ENCODE measurements around the gene EFHB.
"Not testable (repeated sequence)": the region's sequence is repeated elsewhere in the genome, so short reads cannot be mapped to it uniquely, and the experiment has no call there.

Gene EFHB

DNA sequence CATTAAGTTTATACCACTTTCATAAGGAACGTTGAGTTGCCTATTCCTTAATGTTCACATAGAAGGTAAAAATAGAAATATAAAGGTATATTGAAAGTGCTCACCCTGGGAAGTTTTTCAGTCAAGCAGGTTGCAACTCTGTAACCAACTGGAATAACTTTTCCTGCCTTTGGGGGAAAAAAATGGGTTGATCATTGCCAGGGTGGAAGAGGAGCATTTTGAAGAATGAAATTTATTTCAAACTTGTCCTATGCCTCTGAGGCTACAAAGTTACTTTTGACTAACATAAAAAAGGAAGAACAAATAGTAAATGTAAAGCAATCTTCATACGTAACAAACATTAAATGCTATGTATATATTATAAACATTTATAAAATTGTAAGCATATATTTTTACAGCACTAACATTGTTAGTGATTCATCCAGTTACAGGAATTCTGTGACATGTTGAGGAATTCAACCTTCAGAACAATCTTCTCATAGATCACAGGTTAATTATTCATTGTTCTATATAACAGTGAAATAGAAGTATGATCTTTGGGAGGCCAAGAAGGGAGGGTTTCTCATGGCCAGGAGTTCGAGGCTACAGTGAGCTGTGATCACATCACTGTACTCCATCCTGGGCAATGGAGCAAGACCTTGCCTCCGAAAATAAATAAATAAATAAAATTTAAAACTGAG lies 13.5 kb downstream of the EFHB start:
- no peak for DNase-seq

GRCh38 chr3:19917167-19917566 lies 16.9 kb downstream of the EFHB start:
- DNase-seq, result no peak

DNA sequence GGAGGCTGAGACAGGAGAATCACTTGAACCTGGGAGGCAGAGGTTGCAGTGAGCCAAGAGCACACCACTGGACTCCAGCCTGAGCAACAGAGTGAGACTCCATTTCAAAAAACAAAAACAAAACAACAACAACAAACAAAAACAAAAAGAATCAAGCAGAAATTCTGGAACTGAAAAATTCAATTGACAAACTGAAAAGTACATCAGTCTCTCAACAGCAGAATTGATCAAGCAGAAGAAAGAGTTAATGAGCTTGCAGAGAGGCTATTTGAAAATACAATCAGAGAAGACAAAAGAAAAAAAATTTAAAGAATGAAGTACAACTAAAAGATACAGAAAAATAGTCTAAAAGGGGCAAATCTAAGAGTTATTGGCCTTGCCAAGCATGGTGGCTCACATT lies 22.6 kb downstream of the EFHB start:
- DNase-seq, result no peak

GRCh38 chr3:19907523-19907922 lies 26.5 kb downstream of the EFHB start:
- DNase-seq, result no peak

DNA sequence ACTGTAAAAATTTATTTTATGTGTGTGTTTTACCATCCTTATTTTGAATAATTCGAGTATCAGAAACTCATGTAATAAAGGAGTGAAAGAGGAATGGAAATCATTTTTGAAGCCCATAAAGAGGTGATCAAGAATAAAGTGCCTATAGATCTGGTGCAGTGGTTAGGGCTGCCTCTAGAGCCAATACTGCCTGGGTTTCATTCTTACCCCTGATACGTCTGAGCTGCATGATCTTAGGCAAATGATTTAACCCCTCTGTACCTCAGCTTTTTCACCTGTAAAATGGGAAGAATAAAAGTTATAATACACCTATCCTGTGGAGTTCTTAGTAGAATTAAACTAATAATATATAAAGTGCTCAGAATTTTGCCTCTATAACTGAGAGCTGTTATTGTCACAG lies 30.4 kb downstream of the EFHB start:
- DNase-seq, result no peak

- DNase-seq, result no peak
These were observed 32.1 kb downstream of the EFHB start for GRCh38 chr3:19901918-19902317.

GRCh38 chr3:19901337-19901736 lies 32.7 kb downstream of the EFHB start:
- DNase-seq, result no peak

DNA sequence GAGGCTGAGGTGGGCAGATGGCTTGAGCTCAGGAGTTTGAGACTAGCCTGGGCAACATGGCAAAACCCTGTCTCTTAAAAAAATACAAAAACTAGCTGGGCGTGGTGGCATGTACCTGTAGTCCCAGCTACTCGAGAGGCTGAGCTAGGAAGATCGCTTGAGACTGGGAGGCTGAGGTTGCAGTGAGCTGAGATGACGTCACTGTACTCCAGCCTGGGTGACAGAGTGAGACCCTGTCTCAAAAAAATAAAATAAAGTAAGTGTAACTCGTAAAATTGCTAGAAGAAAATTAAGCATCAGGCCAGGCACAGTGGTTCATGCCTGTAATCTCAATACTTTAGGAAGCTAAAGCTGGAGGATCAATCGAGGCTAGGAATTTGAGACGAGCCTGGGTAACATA lies 34.2 kb downstream of the EFHB start:
- not testable (repeated sequence) for DNase-seq

GRCh38 chr3:19899264-19899663 lies 34.8 kb downstream of the EFHB start:
- no peak for DNase-seq

- DNase-seq, result no peak
These were observed 35.3 kb downstream of the EFHB start for GRCh38 chr3:19898721-19899120.

- DNase-seq, result no peak
These were observed 42.3 kb downstream of the EFHB start for GRCh38 chr3:19891740-19892139.

DNA sequence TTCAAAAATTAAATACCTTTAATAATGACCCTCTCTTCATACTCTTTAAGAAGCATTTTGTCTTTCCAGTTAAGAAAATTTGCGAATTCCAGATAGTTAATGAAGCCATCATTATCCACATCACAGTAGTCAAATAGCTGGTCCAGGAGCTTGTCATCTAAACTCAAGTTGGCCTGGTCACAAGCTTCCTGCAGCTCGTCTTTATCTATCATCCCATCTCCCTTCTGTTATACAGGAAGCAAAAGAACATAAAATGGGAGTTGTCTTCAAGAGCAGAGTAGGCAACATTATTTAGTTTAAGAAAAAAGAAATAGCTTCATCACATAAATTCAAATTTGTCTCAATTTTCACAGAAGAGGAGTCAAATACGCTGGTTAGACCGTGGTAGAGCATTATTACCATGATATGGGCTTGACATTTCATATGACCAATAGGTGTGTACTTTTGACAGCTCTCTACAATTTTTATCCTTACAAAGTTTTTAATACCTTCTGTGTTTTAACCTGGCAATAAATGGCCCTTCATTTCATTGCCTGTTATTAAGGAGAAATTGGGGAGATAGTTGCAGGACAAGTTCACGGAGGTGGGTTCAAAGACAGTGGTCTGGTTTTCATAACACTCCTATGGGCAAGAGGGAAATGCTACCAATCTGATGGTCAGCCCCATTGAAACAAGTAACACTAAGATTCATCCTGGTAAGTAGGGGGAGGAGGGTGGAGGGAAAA lies 45.4 kb downstream of the EFHB start:
- no peak for DNase-seq

DNA sequence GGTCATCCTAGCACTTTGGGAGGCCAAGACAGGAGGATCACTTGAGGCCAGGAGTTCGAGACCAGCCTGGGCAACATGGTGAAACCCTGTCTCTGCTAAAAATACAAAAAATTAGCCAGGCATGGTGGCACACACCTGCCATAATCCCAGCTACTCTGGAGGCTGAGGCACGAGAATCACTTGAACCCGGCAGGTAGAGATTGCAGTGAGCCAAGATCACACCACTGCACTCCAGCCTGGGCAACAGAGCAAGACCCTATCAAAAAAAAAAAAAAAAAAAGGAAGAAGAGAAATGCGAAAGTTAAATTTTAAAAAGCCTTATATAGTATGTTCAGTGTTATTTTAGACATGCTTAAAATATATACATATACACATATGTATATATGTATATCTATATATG lies 46.9 kb downstream of the EFHB start:
- DNase-seq, result not testable (repeated sequence)

DNA sequence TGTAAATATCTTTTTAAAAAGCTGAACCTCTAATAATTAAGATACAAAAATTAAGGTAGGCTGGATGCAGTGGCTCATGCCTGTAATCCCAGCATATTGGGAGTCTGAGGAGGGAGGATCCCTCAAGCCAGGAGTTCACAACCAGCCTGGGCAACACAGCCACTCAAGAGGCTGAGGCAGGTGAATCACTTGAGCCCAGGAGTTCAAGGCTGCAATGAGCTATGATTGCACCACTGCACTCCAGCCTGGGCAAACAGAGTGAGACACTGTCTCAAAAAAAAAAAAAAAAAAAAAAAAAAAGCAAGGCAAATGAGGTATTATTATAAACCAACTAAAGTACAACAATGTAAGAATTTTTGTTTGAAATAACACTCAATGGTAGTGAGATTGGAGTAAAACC lies 47.6 kb downstream of the EFHB start:
- DNase-seq, result no peak

DNA sequence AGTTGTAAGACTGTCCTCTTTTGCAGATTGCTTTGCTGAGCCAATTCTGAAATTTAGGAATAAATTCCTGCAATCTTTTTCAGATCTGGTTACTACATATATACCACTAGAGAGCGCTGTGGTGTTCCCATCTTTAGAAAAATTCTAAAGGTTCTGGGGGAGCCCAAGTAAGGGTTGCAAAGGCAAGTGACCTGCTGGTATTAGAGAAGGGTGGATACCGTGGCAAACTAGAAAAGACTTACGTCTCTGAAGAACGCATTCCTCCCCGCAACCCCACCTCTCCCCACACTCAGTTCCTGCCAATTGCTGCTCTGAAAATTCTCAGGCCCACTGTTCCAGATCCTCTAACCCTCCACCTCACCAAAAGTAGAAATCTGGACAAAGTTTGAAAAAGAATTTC lies 48.5 kb downstream of the EFHB start:
- DNase-seq, result no peak

DNA sequence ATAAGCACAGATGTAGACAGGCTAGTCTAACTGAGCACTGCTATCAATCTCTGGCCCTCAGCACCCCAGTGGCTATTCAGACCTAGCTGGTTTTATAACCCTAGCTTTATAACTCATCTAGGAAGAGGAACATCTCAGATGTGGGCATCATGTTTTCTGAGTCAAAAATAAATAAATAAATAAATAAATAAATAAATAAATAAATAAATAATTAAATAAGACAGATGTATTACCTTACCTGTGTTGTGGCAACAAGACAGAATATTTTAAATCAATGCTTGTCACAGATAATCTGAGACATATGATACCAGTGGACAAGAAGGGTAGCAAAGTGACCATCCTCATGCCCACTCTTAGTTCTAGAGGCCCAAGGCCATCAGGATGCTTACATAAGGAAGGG lies 52.2 kb downstream of the EFHB start:
- no peak for DNase-seq

- no peak for DNase-seq
These were observed 53.0 kb downstream of the EFHB start for GRCh38 chr3:19881036-19881435.

GRCh38 chr3:19877656-19878055 lies 56.4 kb downstream of the EFHB start:
- no peak for DNase-seq

DNA sequence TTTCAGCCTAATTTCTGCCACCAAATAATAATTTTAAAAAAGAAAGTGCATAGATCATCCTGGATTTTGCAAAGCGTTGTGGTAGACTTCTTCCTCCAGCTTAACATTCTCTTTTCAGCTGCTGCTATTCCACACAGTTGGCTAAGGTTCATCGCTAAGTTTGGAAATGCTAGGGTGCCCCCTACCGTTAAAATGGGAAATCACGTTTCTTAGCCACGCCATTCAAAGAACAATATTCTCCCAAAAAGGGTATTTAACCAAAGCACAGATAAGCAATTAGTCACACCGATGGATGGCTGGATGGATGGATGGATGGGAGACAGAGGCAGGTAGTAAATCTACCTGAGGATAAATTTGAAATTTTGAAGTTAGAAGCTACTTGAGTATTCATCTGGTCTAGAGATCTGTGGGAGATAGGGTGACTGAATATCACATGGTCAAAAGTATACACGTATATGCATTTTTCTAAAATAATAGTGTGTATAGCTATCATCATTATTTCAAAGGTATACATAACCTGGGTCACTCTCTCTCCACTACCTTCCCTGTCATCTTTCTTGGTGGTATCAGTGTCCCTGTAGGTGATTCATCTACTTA lies 67.2 kb downstream of the EFHB start:
- DNase-seq, result no peak

- not testable (repeated sequence) for DNase-seq
These were observed 78.7 kb downstream of the EFHB start for GRCh38 chr3:19855318-19855717.

- not testable (repeated sequence) for DNase-seq
These were observed 87.4 kb downstream of the EFHB start for GRCh38 chr3:19846609-19847008.
